Progenitor cell of endocrine pancreas (in vitro differentiated cells): ENCODE results near the gene PTPRC. TPM values are rescaled to one million over a fixed set of nuclear protein-coding genes. Genes with fewer than 3 reads are reported as not detected.

Source experiments
- DNase-seq: peaks from one replicate; pipeline ENCODE4 v3.0.0; 2021; ENCODE audit warnings: low spot score; ENCODE audit not compliant: unreplicated experiment
- H3K27ac Mint-ChIP-seq: 2 replicates; pipeline ENCODE4 v1.8.0; 2021; ENCODE audit warnings: mild to moderate bottlenecking, moderate library complexity, mixed read lengths
- H3K27me3 Mint-ChIP-seq: 2 replicates; pipeline ENCODE4 v1.8.0; 2021; ENCODE audit warnings: mixed read lengths
- H3K36me3 Mint-ChIP-seq: 2 replicates; pipeline ENCODE4 v1.8.0; 2022; ENCODE audit warnings: mixed read lengths; ENCODE audit not compliant: insufficient read depth
- H3K4me1 Mint-ChIP-seq: 2 replicates; pipeline ENCODE4 v1.8.0; 2021; ENCODE audit warnings: low read depth, mixed read lengths
- H3K4me3 Mint-ChIP-seq: 2 replicates; pipeline ENCODE4 v1.8.0; 2021; ENCODE audit warnings: low read depth, mild to moderate bottlenecking, moderate library complexity, mixed read lengths
- H3K9me3 Mint-ChIP-seq: 2 replicates; pipeline ENCODE4 v1.8.0; 2021; ENCODE audit warnings: low read depth, mixed read lengths
- total RNA-seq: library from RNA; stranded (reverse); gene quantifications from 2 replicates; pipeline ENCODE4 v1.2.1, GENCODE V29; 2021
- TF ChIP-seq, protein P1 (sequence below): fragments of 200-600 bp; sonication (generic); IDR thresholded peaks from one replicate; pipeline ENCODE4 v1.5.0; 2021; ENCODE audit warnings: antibody characterized with exemption, mild to moderate bottlenecking; ENCODE audit not compliant: unreplicated experiment

Gene PTPRC
- total RNA-seq, 1 donor from 2014 or later = not detected

DNA sequence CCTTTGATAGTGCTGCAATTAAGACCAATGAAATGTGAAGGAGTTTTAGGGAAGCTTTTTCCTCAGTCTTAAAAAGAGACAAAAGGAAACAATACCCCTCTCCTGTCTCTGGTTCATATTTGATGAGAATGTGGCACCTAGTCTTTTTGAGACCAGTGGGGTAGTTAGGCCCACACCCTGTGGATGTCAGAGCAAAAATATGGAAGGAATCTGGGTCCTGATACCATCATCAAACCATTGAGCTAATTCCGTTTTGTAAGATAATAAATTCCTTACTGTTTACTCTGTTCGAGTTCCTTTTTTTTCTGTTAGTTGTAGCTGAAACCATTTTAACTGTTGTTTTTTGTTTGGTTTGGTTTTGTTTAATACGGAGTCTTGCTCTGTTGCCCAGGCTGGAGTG lies 33.3 kb downstream of the PTPRC start:
- H3K27me3 Mint-ChIP-seq = no peaks in the 10 kb centered on the region
- H3K27ac Mint-ChIP-seq = no peak overlapping the region
- H3K9me3 Mint-ChIP-seq = no peaks in the 10 kb centered on the region
- no peaks in the 10 kb centered on the region for H3K4me1 Mint-ChIP-seq
- TF ChIP-seq, protein P1, sequence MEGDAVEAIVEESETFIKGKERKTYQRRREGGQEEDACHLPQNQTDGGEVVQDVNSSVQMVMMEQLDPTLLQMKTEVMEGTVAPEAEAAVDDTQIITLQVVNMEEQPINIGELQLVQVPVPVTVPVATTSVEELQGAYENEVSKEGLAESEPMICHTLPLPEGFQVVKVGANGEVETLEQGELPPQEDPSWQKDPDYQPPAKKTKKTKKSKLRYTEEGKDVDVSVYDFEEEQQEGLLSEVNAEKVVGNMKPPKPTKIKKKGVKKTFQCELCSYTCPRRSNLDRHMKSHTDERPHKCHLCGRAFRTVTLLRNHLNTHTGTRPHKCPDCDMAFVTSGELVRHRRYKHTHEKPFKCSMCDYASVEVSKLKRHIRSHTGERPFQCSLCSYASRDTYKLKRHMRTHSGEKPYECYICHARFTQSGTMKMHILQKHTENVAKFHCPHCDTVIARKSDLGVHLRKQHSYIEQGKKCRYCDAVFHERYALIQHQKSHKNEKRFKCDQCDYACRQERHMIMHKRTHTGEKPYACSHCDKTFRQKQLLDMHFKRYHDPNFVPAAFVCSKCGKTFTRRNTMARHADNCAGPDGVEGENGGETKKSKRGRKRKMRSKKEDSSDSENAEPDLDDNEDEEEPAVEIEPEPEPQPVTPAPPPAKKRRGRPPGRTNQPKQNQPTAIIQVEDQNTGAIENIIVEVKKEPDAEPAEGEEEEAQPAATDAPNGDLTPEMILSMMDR = no peak
- no peak overlapping the region for H3K4me3 Mint-ChIP-seq
- no peak for DNase-seq
- H3K36me3 Mint-ChIP-seq = no peaks in the 10 kb centered on the region

DNA sequence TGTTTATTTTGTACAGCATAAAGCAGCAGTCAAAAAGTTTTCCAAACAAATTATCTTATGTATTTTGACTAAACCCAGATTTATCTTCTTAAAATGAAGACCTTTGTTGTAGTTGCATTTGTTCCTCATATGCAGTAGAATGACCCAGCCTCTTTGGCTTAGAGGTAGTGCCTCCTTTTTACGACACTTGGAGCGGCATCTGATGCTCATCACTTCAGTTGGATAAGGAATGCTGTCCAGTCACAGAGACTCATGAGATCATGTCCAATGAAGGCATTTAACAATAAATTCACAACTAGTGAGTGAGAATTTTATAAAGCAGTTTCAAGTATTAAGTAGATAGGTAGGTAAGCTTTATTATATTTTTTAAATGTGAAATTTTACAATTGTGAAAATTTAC lies 35.2 kb downstream of the PTPRC start:
- Mint-ChIP-seq H3K27me3 (no peaks in the 10 kb centered on the region), H3K4me3 (no peak overlapping the region), H3K9me3 (no peaks in the 10 kb centered on the region), H3K4me1 (no peaks in the 10 kb centered on the region), H3K36me3 (no peaks in the 10 kb centered on the region), H3K27ac (no peak overlapping the region)
- no peak for DNase-seq
- TF ChIP-seq, protein P1 = no peak

DNA sequence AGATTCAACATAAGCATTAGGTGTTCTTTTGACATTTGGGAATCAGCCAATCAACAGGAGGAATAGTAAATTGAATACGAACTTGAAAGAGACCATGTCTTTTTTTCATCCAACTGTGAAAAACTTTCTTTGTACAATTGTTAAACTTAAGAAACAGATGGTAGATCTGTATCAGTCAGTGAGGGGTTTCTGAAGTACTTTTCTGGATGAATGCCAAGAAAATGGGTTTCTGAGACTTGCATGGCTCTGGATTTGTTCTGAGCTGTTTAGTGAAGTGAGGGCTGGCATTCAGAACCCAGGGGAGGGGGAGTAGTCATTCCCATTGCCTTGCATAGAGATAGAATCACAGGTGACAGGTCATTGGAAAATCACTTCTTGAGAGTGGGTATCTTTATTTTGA lies 37.4 kb downstream of the PTPRC start:
- Mint-ChIP-seq H3K27me3 (no peaks in the 10 kb centered on the region), H3K9me3 (no peaks in the 10 kb centered on the region), H3K27ac (no peak overlapping the region), H3K4me1 (peaks cover 1% of the 10 kb centered on the region), H3K4me3 (no peak overlapping the region), H3K36me3 (no peaks in the 10 kb centered on the region)
- no peak for DNase-seq
- TF ChIP-seq, protein P1 = no peak

DNA sequence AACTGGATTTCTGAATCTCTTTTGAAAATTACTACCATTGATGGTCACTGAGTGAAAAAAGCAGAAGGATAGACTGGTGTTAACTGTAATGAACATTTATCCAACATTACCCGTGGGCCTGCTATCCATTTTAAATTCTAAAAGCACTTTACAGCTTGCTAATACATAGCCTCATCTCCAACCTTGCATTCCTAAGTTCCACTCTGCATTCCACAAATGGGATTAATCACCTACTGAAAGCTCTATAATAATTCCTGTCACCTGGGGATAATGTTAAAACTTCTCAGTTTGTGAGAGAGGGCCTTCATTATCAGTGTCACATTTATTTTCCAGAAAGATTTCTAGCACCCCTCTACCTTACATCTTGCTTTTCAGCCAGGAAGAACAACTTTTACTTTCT lies 38.2 kb downstream of the PTPRC start:
- Mint-ChIP-seq H3K36me3 (no peaks in the 10 kb centered on the region), H3K4me1 (peaks cover 7% of the 10 kb centered on the region), H3K27ac (no peak overlapping the region), H3K9me3 (no peaks in the 10 kb centered on the region), H3K4me3 (no peak overlapping the region), H3K27me3 (no peaks in the 10 kb centered on the region)
- TF ChIP-seq, protein P1 = no peak
- no peak for DNase-seq

DNA sequence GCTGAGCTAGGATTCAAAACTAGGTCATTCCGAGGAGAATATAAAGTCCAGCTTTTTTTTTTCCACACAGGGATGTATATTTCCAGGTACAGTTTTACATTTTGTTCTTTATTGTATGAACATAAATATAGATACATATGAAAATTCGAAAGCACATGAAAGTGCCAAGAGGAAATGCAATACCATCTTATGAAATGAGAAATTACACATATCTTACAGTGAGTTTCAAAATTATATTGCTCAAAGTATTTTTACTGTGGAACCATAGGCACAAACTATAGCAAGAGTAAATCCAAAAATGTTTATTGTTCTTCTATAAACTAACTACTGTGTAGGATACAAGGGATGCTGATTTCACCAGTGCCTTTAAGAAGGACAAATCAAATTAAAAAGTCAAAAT lies 39.0 kb downstream of the PTPRC start:
- Mint-ChIP-seq H3K27me3 (no peaks in the 10 kb centered on the region), H3K4me1 (peaks cover 9% of the 10 kb centered on the region), H3K9me3 (no peaks in the 10 kb centered on the region), H3K4me3 (no peak overlapping the region), H3K36me3 (no peaks in the 10 kb centered on the region), H3K27ac (no peak overlapping the region)
- TF ChIP-seq, protein P1 = no peak
- DNase-seq = no peak
